WERI-Rb-1 (cell line): Measurements from ENCODE around the gene PRPH2.

ENCODE experiments used
- DNase-seq: peaks from one replicate; pipeline ENCODE4 v3.0.0-alpha.2; 2020
- H3K27ac ChIP-seq: fragments of 250-450 bp; sonication (Bioruptor Pico); 2 replicates; pipeline ENCODE4 v1.5.1; 2020; ENCODE audit warnings: mild to moderate bottlenecking, moderate library complexity
- H3K27me3 ChIP-seq: fragments of 250-450 bp; sonication (Bioruptor Pico); 2 replicates; pipeline ENCODE4 v1.5.1; 2021; ENCODE audit warnings: mild to moderate bottlenecking, low read depth, moderate library complexity; ENCODE audit not compliant: insufficient read depth, severe bottlenecking
- H3K36me3 ChIP-seq: fragments of 250-450 bp; sonication (Bioruptor Pico); 2 replicates; pipeline ENCODE4 v1.5.1; 2020; ENCODE audit warnings: mild to moderate bottlenecking, moderate library complexity
- H3K4me3 ChIP-seq: 2 replicates; pipeline ENCODE4 v1.5.1; 2011; ENCODE audit warnings: low read depth, mild to moderate bottlenecking, control low read depth, low read length
- H3K9me3 ChIP-seq: fragments of 250-450 bp; sonication (Bioruptor Pico); 2 replicates; pipeline ENCODE4 v1.5.1; 2021; ENCODE audit warnings: mild to moderate bottlenecking, moderate library complexity; ENCODE audit not compliant: severe bottlenecking
- TF ChIP-seq, protein P1 (sequence below): IDR thresholded peaks from 2 replicates; pipeline ENCODE4 v1.5.1; 2011; ENCODE audit warnings: low read depth, mild to moderate bottlenecking, control low read depth, inconsistent platforms, low read length

Gene PRPH2

DNA sequence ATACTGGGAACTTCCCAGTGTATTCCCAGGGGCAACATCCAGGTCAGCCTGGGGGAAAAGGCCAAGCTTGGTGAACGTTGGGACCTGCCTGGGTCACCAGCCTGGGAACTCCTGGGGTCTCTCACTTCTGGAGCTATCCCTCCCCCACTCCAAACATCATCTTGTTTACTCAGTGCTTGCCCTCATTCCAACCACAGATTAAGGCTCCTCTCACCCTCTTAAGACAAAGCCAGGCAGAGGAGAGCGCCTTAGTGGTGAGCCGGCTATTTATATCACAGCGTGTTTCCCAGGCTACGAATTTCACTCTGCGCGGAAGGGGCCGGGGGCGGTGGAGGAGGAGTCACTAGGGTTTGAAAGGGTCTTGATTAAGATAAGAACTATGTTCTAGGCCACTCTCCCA is 12.1 kb downstream of the PRPH2 start:
- peaks cover 12% of the 10 kb centered on the region for H3K36me3 ChIP-seq
- peak overlapping the region; percentile 6 for H3K4me3 ChIP-seq
- H3K9me3 ChIP-seq = peaks cover 14% of the 10 kb centered on the region
- H3K27ac ChIP-seq = peak overlapping the region; percentile 84
- no peaks in the 10 kb centered on the region for H3K27me3 ChIP-seq
- TF ChIP-seq, protein P1, sequence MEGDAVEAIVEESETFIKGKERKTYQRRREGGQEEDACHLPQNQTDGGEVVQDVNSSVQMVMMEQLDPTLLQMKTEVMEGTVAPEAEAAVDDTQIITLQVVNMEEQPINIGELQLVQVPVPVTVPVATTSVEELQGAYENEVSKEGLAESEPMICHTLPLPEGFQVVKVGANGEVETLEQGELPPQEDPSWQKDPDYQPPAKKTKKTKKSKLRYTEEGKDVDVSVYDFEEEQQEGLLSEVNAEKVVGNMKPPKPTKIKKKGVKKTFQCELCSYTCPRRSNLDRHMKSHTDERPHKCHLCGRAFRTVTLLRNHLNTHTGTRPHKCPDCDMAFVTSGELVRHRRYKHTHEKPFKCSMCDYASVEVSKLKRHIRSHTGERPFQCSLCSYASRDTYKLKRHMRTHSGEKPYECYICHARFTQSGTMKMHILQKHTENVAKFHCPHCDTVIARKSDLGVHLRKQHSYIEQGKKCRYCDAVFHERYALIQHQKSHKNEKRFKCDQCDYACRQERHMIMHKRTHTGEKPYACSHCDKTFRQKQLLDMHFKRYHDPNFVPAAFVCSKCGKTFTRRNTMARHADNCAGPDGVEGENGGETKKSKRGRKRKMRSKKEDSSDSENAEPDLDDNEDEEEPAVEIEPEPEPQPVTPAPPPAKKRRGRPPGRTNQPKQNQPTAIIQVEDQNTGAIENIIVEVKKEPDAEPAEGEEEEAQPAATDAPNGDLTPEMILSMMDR = no peak
- peak; percentile 94 for DNase-seq

DNA sequence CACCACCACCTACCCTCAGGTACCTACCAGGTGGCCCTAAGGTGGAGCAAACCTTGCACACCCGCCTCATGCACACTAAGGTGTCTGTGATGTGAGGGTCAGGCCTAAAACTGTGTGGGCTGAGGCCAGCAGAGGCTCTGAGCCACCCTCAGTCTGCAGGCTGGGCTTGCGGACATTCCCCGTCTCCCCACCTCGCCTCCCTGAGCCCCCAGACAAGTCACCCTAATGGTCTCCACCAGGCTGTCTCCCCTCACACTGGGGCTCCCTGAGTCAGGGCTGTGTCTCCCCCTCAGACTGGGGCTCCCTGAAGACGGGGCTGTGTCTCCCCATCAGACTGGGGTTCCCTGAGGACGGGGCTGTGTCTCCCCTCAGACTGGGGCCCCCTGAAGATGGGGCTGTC is 12.5 kb downstream of the PRPH2 start:
- no peak for DNase-seq

DNA sequence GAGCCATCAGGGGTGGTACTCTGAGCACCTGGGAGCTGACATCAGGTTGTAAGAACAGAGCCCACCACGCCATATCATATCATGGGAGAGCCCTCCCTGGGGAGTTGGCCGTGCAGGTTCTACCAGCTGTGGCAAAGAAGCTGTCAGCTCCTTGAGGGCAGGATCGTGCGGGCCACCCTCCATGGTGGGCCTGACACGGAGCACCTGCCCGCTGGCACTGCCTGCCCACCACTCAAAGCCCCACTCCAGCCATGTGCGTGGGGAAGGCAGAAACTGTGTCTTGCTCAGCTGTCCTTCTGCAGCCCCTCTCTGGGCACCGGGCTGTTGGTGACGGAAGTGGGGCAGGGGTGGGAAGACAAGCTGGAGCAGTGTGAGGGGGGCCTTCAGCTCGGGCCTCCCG is 14.3 kb downstream of the PRPH2 start:
- Histone ChIP-seq H3K9me3 (peaks cover 14% of the 10 kb centered on the region), H3K27me3 (no peaks in the 10 kb centered on the region), H3K27ac (no peak overlapping the region), H3K36me3 (peaks cover 16% of the 10 kb centered on the region), H3K4me3 (no peak overlapping the region)
- DNase-seq = no peak
- TF ChIP-seq, protein P1 = no peak

More for the DNA sequence above, 12.5 kb downstream of the PRPH2 start:
- Histone ChIP-seq H3K4me3 (peak overlapping the region; percentile 6), H3K9me3 (peaks cover 14% of the 10 kb centered on the region), H3K36me3 (peaks cover 12% of the 10 kb centered on the region), H3K27ac (peak overlapping the region; percentile 84), H3K27me3 (no peaks in the 10 kb centered on the region)
- TF ChIP-seq, protein P1 = no peak

GRCh38 chr6:42707595-42707994 is 14.8 kb downstream of the PRPH2 start:
- no peak overlapping the region for H3K27ac ChIP-seq
- DNase-seq = no peak
- H3K4me3 ChIP-seq = no peak overlapping the region
- no peaks in the 10 kb centered on the region for H3K27me3 ChIP-seq
- TF ChIP-seq, protein P1 = no peak
- H3K9me3 ChIP-seq = peaks cover 14% of the 10 kb centered on the region
- H3K36me3 ChIP-seq = peaks cover 16% of the 10 kb centered on the region

DNA sequence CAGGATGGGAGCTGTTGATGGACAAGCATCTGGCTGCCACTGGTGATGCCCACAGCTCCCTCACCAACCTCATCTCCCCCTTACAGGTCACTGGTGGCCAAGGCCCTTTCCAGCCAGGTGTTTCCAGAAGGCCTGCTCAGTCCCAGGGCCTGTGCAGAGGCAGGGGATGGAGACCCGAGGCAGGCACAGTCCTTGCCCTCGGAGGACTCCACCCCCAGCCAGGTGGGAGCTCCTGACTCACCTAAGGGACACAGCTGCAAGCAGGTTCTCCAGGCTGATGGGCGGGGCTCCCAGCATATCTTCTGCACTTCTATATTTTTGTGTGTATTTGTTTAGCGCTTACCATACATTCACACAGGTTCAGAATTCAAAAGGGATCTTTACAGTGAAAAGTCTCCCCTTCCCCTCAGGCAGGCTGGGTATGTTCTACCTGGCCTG is 17.4 kb downstream of the PRPH2 start:
- no peak for DNase-seq
- Histone ChIP-seq H3K27me3 (no peaks in the 10 kb centered on the region), H3K9me3 (no peaks in the 10 kb centered on the region), H3K4me3 (no peak overlapping the region), H3K36me3 (peaks cover 7% of the 10 kb centered on the region; the same call in 1 of the 2 replicates), H3K27ac (no peak overlapping the region)
- TF ChIP-seq, protein P1 = no peak
